ENCODE data around the gene GALNS. TPM values are rescaled to one million over a fixed set of nuclear protein-coding genes. Genes with fewer than 3 reads are reported as not detected.

Gene GALNS
- total RNA-seq (10 to 100 TPM; 17.6 to 22.3 (median 18.8) TPM), polyA plus RNA-seq (21.0 TPM)
- long read RNA-seq, donor 1, transcript GALNS-201 (14 exons, 2,363 nt): major isoform, 23 of 36 reads
- long read RNA-seq, donor 1, partial matches to known transcripts: 4 of 36 reads
- long read RNA-seq, donor 1, other reads (novel, unspliced or antisense): 8 of 36 reads
- long read RNA-seq, donor 2, transcript GALNS-201 (14 exons, 2,363 nt): major isoform, 10 of 22 reads
- long read RNA-seq, donor 2, partial matches to known transcripts: 4 of 22 reads
- long read RNA-seq, donor 2, other reads (novel, unspliced or antisense): 7 of 22 reads
- long read RNA-seq, donor 3, full-length matches to known transcripts: 54 of 93 reads
- long read RNA-seq, donor 3, partial matches to known transcripts: 8 of 93 reads
- long read RNA-seq, donor 3, other reads (novel, unspliced or antisense): 31 of 93 reads
- long read RNA-seq, donor 4, transcript GALNS-201 (14 exons, 2,363 nt): major isoform, 14 of 19 reads
- long read RNA-seq, donor 4, partial matches to known transcripts: 2 of 19 reads
- long read RNA-seq, donor 4, other reads (novel, unspliced or antisense): 3 of 19 reads

GRCh38 chr16:88856828-88857727 is at the start of gene GALNS, which contains the start of gene TRAPPC2L:
TSS of gene GALNS (minus strand) at chr16:88856947. CDS start at chr16:88856877, 70 bp downstream.
TSS of gene TRAPPC2L (plus strand) at chr16:88857127. CDS start at chr16:88857151, 24 bp downstream.
- intact Hi-C loops (cut with DNase I): no loop called here
- WGBS: under 1% methylated on average over 87 of the region's 87 CpGs
- H3K27ac ChIP-seq (ENCODE audit: low read length): peak within 1 kb of the TSS; percentile 58
- peaks cover 5% of the 10 kb centered on the region for H3K4me1 ChIP-seq (ENCODE audit: control insufficient read depth, insufficient read depth, low read length)
- peak within 1 kb of the TSS; percentile 78 for H3K4me3 ChIP-seq (ENCODE audit: low read length)
- DNase-seq: peak; percentile 99 to 100 (median 100)
- no peaks in the 10 kb centered on the region for H3K9me3 ChIP-seq (ENCODE audit: control insufficient read depth, low read length)
- ATAC-seq: peak; percentile 97
- no peaks in the 10 kb centered on the region for H3K27me3 ChIP-seq (ENCODE audit: control insufficient read depth, insufficient read depth)

GRCh38 chr16:88906020-88906419 is 49.3 kb upstream of the GALNS start:
- no peak overlapping the region for H3K4me3 ChIP-seq (ENCODE audit: low read length)
- H3K9me3 ChIP-seq (ENCODE audit: control insufficient read depth, low read length): no peaks in the 10 kb centered on the region
- H3K4me1 ChIP-seq (ENCODE audit: control insufficient read depth, insufficient read depth, low read length): no peaks in the 10 kb centered on the region
- DNase-seq (no peak), ATAC-seq (no peak)
- H3K27ac ChIP-seq (ENCODE audit: low read length): no peak overlapping the region
- WGBS: 86% methylated on average over 16 of the region's 16 CpGs
- intact Hi-C loops (cut with DNase I): no loop called here
- H3K27me3 ChIP-seq (ENCODE audit: control insufficient read depth, insufficient read depth): no peaks in the 10 kb centered on the region

GRCh38 chr16:88905563-88905962 is 48.8 kb upstream of the GALNS start:
- 37% methylated on average over 13 of the region's 13 CpGs for WGBS
- Histone ChIP-seq H3K27ac (ENCODE audit: low read length) (no peak overlapping the region), H3K4me3 (ENCODE audit: low read length) (no peak overlapping the region), H3K4me1 (ENCODE audit: control insufficient read depth, insufficient read depth, low read length) (no peaks in the 10 kb centered on the region), H3K9me3 (ENCODE audit: control insufficient read depth, low read length) (no peaks in the 10 kb centered on the region), H3K27me3 (ENCODE audit: control insufficient read depth, insufficient read depth) (no peaks in the 10 kb centered on the region)
- intact Hi-C loops (cut with DNase I): no loop called here
- DNase-seq (no peak), ATAC-seq (no peak)

- no peak overlapping the region for H3K27ac ChIP-seq (ENCODE audit: low read length)
- DNase-seq (no peak), ATAC-seq (no peak)
- H3K4me1 ChIP-seq (ENCODE audit: control insufficient read depth, insufficient read depth, low read length): no peaks in the 10 kb centered on the region
- H3K4me3 ChIP-seq (ENCODE audit: low read length): no peak overlapping the region
- intact Hi-C loops (cut with DNase I): no loop called here
- no peaks in the 10 kb centered on the region for H3K27me3 ChIP-seq (ENCODE audit: control insufficient read depth, insufficient read depth)
- H3K9me3 ChIP-seq (ENCODE audit: control insufficient read depth, low read length): no peaks in the 10 kb centered on the region
- WGBS: 74% methylated on average over 21 of the region's 21 CpGs
Observed at GRCh38 chr16:88904676-88905365, 48.1 kb upstream of the GALNS start.

GRCh38 chr16:88903267-88903666 is 46.5 kb upstream of the GALNS start:
- no peaks in the 10 kb centered on the region for H3K27me3 ChIP-seq (ENCODE audit: control insufficient read depth, insufficient read depth)
- H3K4me1 ChIP-seq (ENCODE audit: control insufficient read depth, insufficient read depth, low read length): no peaks in the 10 kb centered on the region
- H3K9me3 ChIP-seq (ENCODE audit: control insufficient read depth, low read length): no peaks in the 10 kb centered on the region
- intact Hi-C loops (cut with DNase I): no loop called here
- H3K4me3 ChIP-seq (ENCODE audit: low read length): no peak overlapping the region
- 77% methylated on average over 14 of the region's 14 CpGs for WGBS
- H3K27ac ChIP-seq (ENCODE audit: low read length): no peak overlapping the region
- ATAC-seq: no peak
- no peak for DNase-seq

- H3K27ac ChIP-seq (ENCODE audit: low read length): no peak overlapping the region
- 81% methylated on average over 16 of the region's 16 CpGs for WGBS
- intact Hi-C loops (cut with DNase I): no loop called here
- DNase-seq (no peak), ATAC-seq (no peak)
- no peaks in the 10 kb centered on the region for H3K9me3 ChIP-seq (ENCODE audit: control insufficient read depth, low read length)
- H3K4me1 ChIP-seq (ENCODE audit: control insufficient read depth, insufficient read depth, low read length): no peaks in the 10 kb centered on the region
- H3K4me3 ChIP-seq (ENCODE audit: low read length): no peak overlapping the region
- H3K27me3 ChIP-seq (ENCODE audit: control insufficient read depth, insufficient read depth): no peaks in the 10 kb centered on the region
Observed at GRCh38 chr16:88902744-88903143, 46.0 kb upstream of the GALNS start.

GRCh38 chr16:88901718-88902337 is 45.1 kb upstream of the GALNS start:
- DNase-seq (no peak), ATAC-seq (no peak)
- no peak overlapping the region for H3K4me3 ChIP-seq (ENCODE audit: low read length)
- no peaks in the 10 kb centered on the region for H3K27me3 ChIP-seq (ENCODE audit: control insufficient read depth, insufficient read depth)
- no peak overlapping the region for H3K27ac ChIP-seq (ENCODE audit: low read length)
- H3K9me3 ChIP-seq (ENCODE audit: control insufficient read depth, low read length): no peaks in the 10 kb centered on the region
- intact Hi-C loops (cut with DNase I): no loop called here
- 87% methylated on average over 26 of the region's 26 CpGs for WGBS
- no peaks in the 10 kb centered on the region for H3K4me1 ChIP-seq (ENCODE audit: control insufficient read depth, insufficient read depth, low read length)

GRCh38 chr16:88900662-88901052 is 43.9 kb upstream of the GALNS start:
- no peaks in the 10 kb centered on the region for H3K27me3 ChIP-seq (ENCODE audit: control insufficient read depth, insufficient read depth)
- intact Hi-C loops (cut with DNase I): no loop called here
- no peak for DNase-seq
- WGBS: 80% methylated on average over 12 of the region's 12 CpGs
- H3K27ac ChIP-seq (ENCODE audit: low read length): no peak overlapping the region
- H3K4me1 ChIP-seq (ENCODE audit: control insufficient read depth, insufficient read depth, low read length): no peaks in the 10 kb centered on the region
- no peaks in the 10 kb centered on the region for H3K9me3 ChIP-seq (ENCODE audit: control insufficient read depth, low read length)
- H3K4me3 ChIP-seq (ENCODE audit: low read length): no peak overlapping the region
- ATAC-seq: no peak

GRCh38 chr16:88899901-88900661 is 43.3 kb upstream of the GALNS start:
- no peak for DNase-seq
- Histone ChIP-seq H3K4me1 (ENCODE audit: control insufficient read depth, insufficient read depth, low read length) (no peaks in the 10 kb centered on the region), H3K9me3 (ENCODE audit: control insufficient read depth, low read length) (no peaks in the 10 kb centered on the region), H3K4me3 (ENCODE audit: low read length) (no peak overlapping the region), H3K27me3 (ENCODE audit: control insufficient read depth, insufficient read depth) (no peaks in the 10 kb centered on the region), H3K27ac (ENCODE audit: low read length) (no peak overlapping the region)
- 84% methylated on average over 41 of the region's 41 CpGs for WGBS
- intact Hi-C loops (cut with DNase I): no loop called here
- ATAC-seq: peak in 1 of 2 donors; percentile 14

All from right cardiac atrium (tissue), 5 donors.